Endothelial cell of umbilical vein (primary cell): ENCODE results near the gene SMOC1. TPM values are rescaled to one million over a fixed set of nuclear protein-coding genes. Genes with fewer than 3 reads are reported as not detected.

ENCODE experiments used
- BruUV-seq: library from RNA; stranded (reverse); fragments of 400-500 nt; replicated peaks from 2 replicates; lab custom pipeline; 2021; lab: Mats Ljungman, UMichigan
- CTCF ChIA-PET: fragments of 300-600, 350-600 bp; sonication (Branson Sonifier 250); formaldehyde crosslinking; loops from one replicate; lab custom pipeline; 2021; ENCODE audit warnings: antibody characterized with exemption, inconsistent platforms; lab: Charles Lee
- POLR2A ChIA-PET: fragments of 300-600, 350-600 bp; sonication (Branson Sonifier 250); formaldehyde crosslinking; loops from one replicate; lab custom pipeline; 2021; ENCODE audit warnings: antibody characterized with exemption, inconsistent platforms; lab: Charles Lee
- DNase-seq: peaks from one replicate; pipeline ENCODE4 v3.0.0-alpha.2; 2011; ENCODE audit warnings: low read depth, low spot score
- FAIRE-seq: peaks from 2 replicates; lab custom pipeline; 2011; peaks lifted over from hg19 to GRCh38; lab: Jason Lieb, UNC
- H2AFZ ChIP-seq: 2 replicates; pipeline ENCODE4 v1.6.0; 2012; ENCODE audit warnings: low read depth, low read length, control low read depth, inconsistent platforms
- H3K27ac ChIP-seq: 2 replicates; pipeline ENCODE4 v1.5.1; 2011; ENCODE audit warnings: low read depth, mild to moderate bottlenecking, control low read depth, low read length, moderate library complexity; ENCODE audit not compliant: insufficient read depth
- H3K27me3 ChIP-seq, 2 experiments: 2 replicates each; pipeline versions ENCODE4 v1.6.0 to v1.6.1; 2011; ENCODE audit warnings: low read length in 2 of 2, mixed read lengths in 1 of 2; ENCODE audit not compliant: control insufficient read depth in 2 of 2, insufficient read depth in 2 of 2
- H3K36me3 ChIP-seq, 2 experiments: 2 replicates in 1 of 2; 3 replicates in 1 of 2; pipeline ENCODE4 v1.5.1; 2011; ENCODE audit warnings: low read length in 2 of 2, mild to moderate bottlenecking in 1 of 2, moderate library complexity in 1 of 2; ENCODE audit not compliant: control insufficient read depth in 2 of 2, insufficient read depth in 2 of 2; ENCODE audit errors: extremely low read depth in 1 of 2
- H3K4me1 ChIP-seq: 3 replicates; pipeline ENCODE4 v1.5.1; 2011; ENCODE audit warnings: mild to moderate bottlenecking, low read length; ENCODE audit not compliant: control insufficient read depth, insufficient read depth; ENCODE audit errors: extremely low read depth
- H3K4me2 ChIP-seq: 2 replicates; pipeline ENCODE4 v1.6.1; 2011; ENCODE audit warnings: low read length, control low read depth, mixed read lengths; ENCODE audit not compliant: insufficient read depth
- H3K4me3 ChIP-seq, 3 experiments: fragments of 200-600 bp in 1 of 3; sonication (generic), shearing (Covaris generic) in 1 of 3; replicated peaks in 1 of 3; 2 replicates each; pipeline ENCODE4 v1.5.1; 2011 to 2016; ENCODE audit warnings: control low read depth in 3 of 3, low read length in 3 of 3, mild to moderate bottlenecking in 2 of 3, inconsistent platforms in 1 of 3, low read depth in 1 of 3, moderate library complexity in 1 of 3; ENCODE audit not compliant: insufficient read depth in 1 of 3
- H3K79me2 ChIP-seq: 2 replicates; pipeline ENCODE4 v1.6.0; 2012; ENCODE audit warnings: low read length, inconsistent platforms; ENCODE audit not compliant: control insufficient read depth, insufficient read depth
- H3K9ac ChIP-seq: replicated peaks from 2 replicates; pipeline ENCODE3; 2011; ENCODE audit warnings: low read length, control low read depth; ENCODE audit not compliant: insufficient read depth; ENCODE audit errors: extremely low read depth
- H3K9me1 ChIP-seq: replicated peaks from 3 replicates; pipeline ENCODE4 v1.6.0; 2011; ENCODE audit warnings: mild to moderate bottlenecking, low read length; ENCODE audit not compliant: control insufficient read depth, insufficient read depth; ENCODE audit errors: extremely low read depth
- H3K9me3 ChIP-seq: replicated peaks from 2 replicates; pipeline ENCODE4 v1.5.1; 2012; ENCODE audit warnings: low read length, inconsistent platforms; ENCODE audit not compliant: control insufficient read depth, insufficient read depth
- H4K20me1 ChIP-seq: replicated peaks from 2 replicates; pipeline ENCODE3; 2011; ENCODE audit warnings: mild to moderate bottlenecking, low read length; ENCODE audit not compliant: control insufficient read depth, insufficient read depth; ENCODE audit errors: extremely low read depth
- EZH2 ChIP-seq: IDR thresholded peaks from 2 replicates; pipeline ENCODE4 v1.6.1; 2012; ENCODE audit warnings: borderline replicate concordance, low read depth, mild to moderate bottlenecking, moderate library complexity, low read length, inconsistent platforms; ENCODE audit not compliant: severe bottlenecking
- FOS ChIP-seq: IDR thresholded peaks from 2 replicates; pipeline ENCODE4 v1.6.1; 2011; ENCODE audit warnings: mild to moderate bottlenecking, low read length, moderate library complexity, borderline replicate concordance; ENCODE audit not compliant: insufficient read depth
- GATA2 ChIP-seq: IDR thresholded peaks from 2 replicates; pipeline ENCODE4 v1.7.0; 2011; ENCODE audit warnings: low read depth, mild to moderate bottlenecking, moderate library complexity, mixed read lengths, low read length; ENCODE audit not compliant: insufficient read length, insufficient read depth
- JUN ChIP-seq: IDR thresholded peaks from 2 replicates; pipeline ENCODE4 v1.6.1; 2011; ENCODE audit warnings: borderline replicate concordance, low read depth; ENCODE audit not compliant: insufficient read length, insufficient read depth
- MYC ChIP-seq: IDR thresholded peaks from one replicate; pipeline ENCODE4 v1.6.1; 2011; ENCODE audit warnings: mild to moderate bottlenecking, low read depth, low read length
- POLR2A ChIP-seq: IDR thresholded peaks from 2 replicates; pipeline ENCODE4 v1.6.1; 2012; ENCODE audit warnings: low read depth, mild to moderate bottlenecking, control low read depth, low read length
- POLR2AphosphoS5 ChIP-seq: IDR thresholded peaks from 2 replicates; pipeline ENCODE4 v1.6.1; 2012; ENCODE audit warnings: low read depth, mild to moderate bottlenecking, control low read depth, low read length, moderate library complexity; ENCODE audit not compliant: insufficient read depth
- dilution Hi-C: fragments of 300-500 bp; cut with MboI; formaldehyde crosslinking; loops from one replicate; pipeline ENCODE4 v1.15.0; 2019; ENCODE audit warnings: low sequenced_read_pairs; ENCODE audit not compliant: extremely low pct_ligation_motif_present
- intact Hi-C: fragments of 100-400 bp; cut with micrococcal nuclease; formaldehyde crosslinking; loops from one replicate; pipeline ENCODE4 v1.10.0; 2022
- polyA plus RNA-seq, 4 experiments: library from polyadenylated mRNA; depleted of rRNA in 3 of 4; stranded (reverse) in 3 of 4; unstranded in 1 of 4; fragments of >200 nt; gene quantifications; 2 replicates each; pipeline versions ENCODE4 v1.2.1 to v1.2.3, GENCODE V29; 2011 to 2012; ENCODE audit warnings: missing spikeins in 1 of 4
- total RNA-seq: library from RNA; stranded (reverse); gene quantifications from 2 replicates; pipeline ENCODE4 v1.2.3, GENCODE V29; 2021
- TF ChIP-seq, protein P1 (sequence below), 2 donors: IDR thresholded peaks; 1 replicate in 1 of 2; 2 replicates in 1 of 2; pipeline ENCODE4 v1.5.1; 2011; ENCODE audit warnings: low read length in 2 of 2, mild to moderate bottlenecking in 2 of 2, moderate library complexity in 2 of 2, control low read depth in 1 of 2, inconsistent platforms in 1 of 2, low read depth in 1 of 2; ENCODE audit not compliant: insufficient read depth in 1 of 2; ENCODE audit errors: extremely low read depth in 1 of 2
- TF ChIP-seq, protein P2 (sequence below): IDR thresholded peaks from 2 replicates; pipeline ENCODE4 v1.6.1; 2011; ENCODE audit not compliant: insufficient read depth, insufficient read length

Gene SMOC1
- total and polyA plus RNA-seq, 2 donors (not counting 3 experiments of a cell fraction or from before 2014, with no cell fraction given) = 0.97 to 1.1 TPM

DNA sequence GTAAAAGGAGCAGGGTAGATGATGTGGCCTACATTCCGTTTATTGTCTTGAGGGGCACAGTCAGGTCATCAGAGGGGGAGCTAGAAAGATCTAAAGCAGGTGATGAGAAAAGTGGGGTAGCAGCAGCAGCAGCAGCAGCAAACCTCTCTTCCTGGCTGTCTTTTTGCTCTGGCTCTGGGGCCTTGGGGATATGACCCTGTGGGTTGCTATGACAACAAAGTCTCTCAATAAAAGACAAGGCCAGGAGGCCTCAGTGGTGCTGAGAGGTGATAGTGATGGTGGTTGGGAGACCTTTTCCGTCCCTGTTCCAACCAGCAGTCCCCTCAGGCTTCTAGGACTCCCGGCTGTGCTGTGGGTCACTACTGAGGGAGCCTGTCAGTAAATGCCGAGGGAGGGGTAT, 170.9 kb downstream of the SMOC1 start:
- H4K20me1 ChIP-seq = no peaks in the 10 kb centered on the region
- POLR2A ChIA-PET = no interaction called here
- H3K36me3 ChIP-seq = no peaks in the 10 kb centered on the region
- TF ChIP-seq GATA2 (no peak), POLR2AphosphoS5 (no peak), POLR2A (no peak), MYC (no peak), JUN (no peak), EZH2 (no peak), FOS (no peak)
- TF ChIP-seq, protein P1, sequence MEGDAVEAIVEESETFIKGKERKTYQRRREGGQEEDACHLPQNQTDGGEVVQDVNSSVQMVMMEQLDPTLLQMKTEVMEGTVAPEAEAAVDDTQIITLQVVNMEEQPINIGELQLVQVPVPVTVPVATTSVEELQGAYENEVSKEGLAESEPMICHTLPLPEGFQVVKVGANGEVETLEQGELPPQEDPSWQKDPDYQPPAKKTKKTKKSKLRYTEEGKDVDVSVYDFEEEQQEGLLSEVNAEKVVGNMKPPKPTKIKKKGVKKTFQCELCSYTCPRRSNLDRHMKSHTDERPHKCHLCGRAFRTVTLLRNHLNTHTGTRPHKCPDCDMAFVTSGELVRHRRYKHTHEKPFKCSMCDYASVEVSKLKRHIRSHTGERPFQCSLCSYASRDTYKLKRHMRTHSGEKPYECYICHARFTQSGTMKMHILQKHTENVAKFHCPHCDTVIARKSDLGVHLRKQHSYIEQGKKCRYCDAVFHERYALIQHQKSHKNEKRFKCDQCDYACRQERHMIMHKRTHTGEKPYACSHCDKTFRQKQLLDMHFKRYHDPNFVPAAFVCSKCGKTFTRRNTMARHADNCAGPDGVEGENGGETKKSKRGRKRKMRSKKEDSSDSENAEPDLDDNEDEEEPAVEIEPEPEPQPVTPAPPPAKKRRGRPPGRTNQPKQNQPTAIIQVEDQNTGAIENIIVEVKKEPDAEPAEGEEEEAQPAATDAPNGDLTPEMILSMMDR (IDR thresholded peaks at IDR 0.05; ENCODE audit: extremely low read depth in 1 of 2, insufficient read depth in 1 of 2, low read depth in 1 of 2, low read length in 2 of 2) = no peak
- TF ChIP-seq, protein P2, sequence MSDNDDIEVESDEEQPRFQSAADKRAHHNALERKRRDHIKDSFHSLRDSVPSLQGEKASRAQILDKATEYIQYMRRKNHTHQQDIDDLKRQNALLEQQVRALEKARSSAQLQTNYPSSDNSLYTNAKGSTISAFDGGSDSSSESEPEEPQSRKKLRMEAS = no peak
- H3K9ac ChIP-seq = no peak overlapping the region
- CTCF ChIA-PET = interaction anchor here (0.8 kb wide), 1 partner anchor 24 kb away, joined by 3 read pairs; no protein-coding TSS in a partner anchor
- no peaks in the 10 kb centered on the region for H3K9me1 ChIP-seq
- FAIRE-seq (no peak), DNase-seq (no peak)
- H3K4me1 ChIP-seq = no peaks in the 10 kb centered on the region
- H3K27ac ChIP-seq = no peak overlapping the region
- dilution Hi-C loops = no loop called here
- intact Hi-C loops = no loop called here
- no peaks in the 10 kb centered on the region for H3K9me3 ChIP-seq
- no peak overlapping the region for H2AFZ ChIP-seq
- no peaks in the 10 kb centered on the region for H3K27me3 ChIP-seq
- H3K4me2 ChIP-seq = no peak overlapping the region
- BruUV-seq = no TSS peak
- H3K4me3 ChIP-seq = no peak overlapping the region
- H3K79me2 ChIP-seq = no peaks in the 10 kb centered on the region
